ENCODE data around the gene TIMM44. TPM values are rescaled to one million over a fixed set of nuclear protein-coding genes. Genes with fewer than 3 reads are reported as not detected.

Gene TIMM44
- total and polyA plus RNA-seq, 2 of the 8 experiments (the other 6 are each of a cell fraction or from before 2014, with no cell fraction given): 131 to 150 TPM

DNA sequence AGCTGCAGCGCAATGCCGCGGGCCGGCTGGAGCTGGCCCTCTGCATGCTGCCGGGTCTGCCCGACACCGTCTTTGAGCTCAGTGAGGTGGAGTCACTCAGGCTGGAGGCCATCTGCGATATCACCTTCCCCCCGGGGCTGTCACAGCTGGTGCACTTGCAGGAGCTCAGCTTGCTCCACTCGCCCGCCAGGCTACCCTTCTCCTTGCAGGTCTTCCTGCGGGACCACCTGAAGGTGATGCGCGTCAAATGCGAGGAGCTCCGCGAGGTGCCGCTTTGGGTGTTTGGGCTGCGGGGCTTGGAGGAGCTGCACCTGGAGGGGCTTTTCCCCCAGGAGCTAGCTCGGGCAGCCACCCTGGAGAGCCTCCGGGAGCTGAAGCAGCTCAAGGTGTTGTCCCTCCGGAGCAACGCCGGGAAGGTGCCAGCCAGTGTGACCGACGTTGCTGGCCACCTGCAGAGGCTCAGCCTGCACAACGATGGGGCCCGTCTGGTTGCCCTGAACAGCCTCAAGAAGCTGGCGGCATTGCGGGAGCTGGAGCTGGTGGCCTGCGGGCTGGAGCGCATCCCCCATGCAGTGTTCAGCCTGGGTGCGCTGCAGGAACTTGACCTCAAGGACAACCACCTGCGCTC lies 43.6 kb downstream of the TIMM44 start:
- H3K4me3 ChIP-seq (ENCODE audit: extremely low read depth in 1 of 4, insufficient read depth in 2 of 4, low read depth in 3 of 4, low read length in 4 of 4): no peak overlapping the region
- H2BK12ac ChIP-seq (ENCODE audit: low read depth, low read length): no peak overlapping the region
- no peaks in the 10 kb centered on the region for H3K27me3 ChIP-seq (replicated peaks in 1 of 4; ENCODE audit: control insufficient read depth in 3 of 4, extremely low read depth in 1 of 4, insufficient read depth in 3 of 4, low read length in 3 of 4)
- no peak overlapping the region for H2AK5ac ChIP-seq (ENCODE audit: low read depth, low read length)
- H2BK20ac ChIP-seq (ENCODE audit: low read length): no peak overlapping the region
- FAIRE-seq (no peak), DNase-seq (ENCODE audit: low read depth in 1 of 2, low spot score in 2 of 2) (no peak)
- no peak overlapping the region for H4K91ac ChIP-seq (replicated peaks; ENCODE audit: insufficient read length, low read length)
- H2BK5ac ChIP-seq (ENCODE audit: low read depth, low read length): no peak overlapping the region
- ChIA-PET CTCF (ENCODE audit: partially characterized antibody) (interaction anchor here (0.6 to 4.9 kb wide), 18 partner anchors 9 to 60 kb away, joined by 3 to 21 read pairs (median 4); partner anchors contain the start of genes LRRC8E and TGFBR3L), POLR2A (ENCODE audit: partially characterized antibody) (interaction anchor here (0.6 to 5.0 kb wide), 11 partner anchors 10 to 327 kb away, joined by 3 to 22 read pairs (median 8); partner anchors contain the start of genes LRRC8E, SNAPC2, TGFBR3L and TIMM44)
- no peak overlapping the region for H3K23ac ChIP-seq (ENCODE audit: insufficient read length)
- no peak overlapping the region for H3K4me2 ChIP-seq (ENCODE audit: insufficient read depth in 1 of 2, low read depth in 2 of 2, low read length in 2 of 2)
- H2AFZ ChIP-seq (ENCODE audit: low read length): no peak overlapping the region
- H3K56ac ChIP-seq (replicated peaks; ENCODE audit: insufficient read length, low read depth, low read length): no peak overlapping the region
- 94% methylated on average over 30 of the region's 34 CpGs; no CpG with 5 or more reads in 1 of the 2 experiments for WGBS, 2 experiments (ENCODE audit: extremely low coverage in 1 of 2, insufficient coverage in 1 of 2, insufficient read length in 1 of 2, insufficient replicate concordance in 2 of 2, low coverage in 1 of 2, low lambda C conversion rate in 2 of 2, missing lambda C conversion rate in 1 of 2)
- no peaks in the 10 kb centered on the region for H3K9me3 ChIP-seq (ENCODE audit: insufficient read depth in 2 of 2, low read depth in 1 of 2, low read length in 1 of 2)
- H3K27ac ChIP-seq (ENCODE audit: low read depth, low read length): no peak overlapping the region
- no peak overlapping the region for H4K5ac ChIP-seq (ENCODE audit: insufficient read length, low read depth, low read length)
- no peak overlapping the region for H2BK120ac ChIP-seq (replicated peaks; ENCODE audit: low read depth, low read length)
- no peak overlapping the region for H3K9ac ChIP-seq (replicated peaks in 1 of 4; ENCODE audit: extremely low read depth in 1 of 4, low read depth in 3 of 4, low read length in 3 of 4)
- H3K23me2 ChIP-seq (ENCODE audit: low read depth, low read length): peaks cover 13% of the 10 kb centered on the region
- peaks cover 0 to 3% of the 10 kb centered on the region in 2 experiments for H4K20me1 ChIP-seq (replicated peaks in 1 of 2; ENCODE audit: control insufficient read depth in 1 of 2, insufficient read depth in 2 of 2, low read length in 2 of 2)
- peaks cover 7% of the 10 kb centered on the region for H3K79me1 ChIP-seq (ENCODE audit: low read depth, low read length)
- no peak overlapping the region for H4K8ac ChIP-seq (ENCODE audit: extremely low read depth, insufficient read depth, low read length)
- H3K14ac ChIP-seq (ENCODE audit: insufficient read length): no peak overlapping the region
- H3K18ac ChIP-seq (ENCODE audit: extremely low read depth, low read length): no peak overlapping the region
- H2BK15ac ChIP-seq (ENCODE audit: low read length): no peak overlapping the region
- H3K36me3 ChIP-seq (ENCODE audit: control insufficient read depth in 2 of 4, insufficient read depth in 4 of 4, low read length in 3 of 4): no peaks in the 10 kb centered on the region; a peak in 1 of 8 replicates
- H3K79me2 ChIP-seq (ENCODE audit: control insufficient read depth in 1 of 2, insufficient read depth in 2 of 2, low read length in 2 of 2): peaks cover 0 to 8% of the 10 kb centered on the region in 2 experiments; a peak in 2 of 4 replicates
- no peak overlapping the region for H3K4ac ChIP-seq (replicated peaks; ENCODE audit: insufficient read length, low read depth, low read length)
- peaks cover 0 to 17% (median 7%) of the 10 kb centered on the region in 4 experiments; a peak in 5 of 7 replicates for H3K4me1 ChIP-seq (replicated peaks in 1 of 4; ENCODE audit: control insufficient read depth in 3 of 4, insufficient read depth in 4 of 4, low read length in 3 of 4)
- TF ChIP-seq CHD2 (IDR thresholded peaks at IDR 0.05; ENCODE audit: low read length) (no peak), CREB1 (IDR thresholded peaks at IDR 0.05) (no peak), BACH1 (IDR thresholded peaks at IDR 0.05; ENCODE audit: low read length) (no peak), TBP (IDR thresholded peaks at IDR 0.05; ENCODE audit: low read depth, low read length) (no peak), HDAC2 (IDR thresholded peaks at IDR 0.05; ENCODE audit: borderline replicate concordance in 1 of 2, low read depth in 2 of 2, low read length in 2 of 2) (no peak), EGR1 (IDR thresholded peaks at IDR 0.05; ENCODE audit: borderline replicate concordance, low read depth, low read length) (no peak), BCL11A (IDR thresholded peaks at IDR 0.05; ENCODE audit: low read depth in 2 of 2, low read length in 2 of 2) (no peak), SIX5 (IDR thresholded peaks at IDR 0.05; ENCODE audit: low read depth, low read length) (no peak), NANOG (IDR thresholded peaks at IDR 0.05; ENCODE audit: insufficient read depth, low read depth, low read length, poor library complexity, severe bottlenecking) (no peak), KDM4A (IDR thresholded peaks at IDR 0.05; ENCODE audit: low read depth, low read length, severe bottlenecking) (no peak), RXRA (IDR thresholded peaks at IDR 0.05; ENCODE audit: insufficient read depth, low read depth, low read length) (no peak), NRF1 (IDR thresholded peaks at IDR 0.05; ENCODE audit: low read depth, low read length) (no peak), BRCA1 (IDR thresholded peaks at IDR 0.05; ENCODE audit: low read depth, low read length) (no peak), KDM1A (IDR thresholded peaks at IDR 0.05; ENCODE audit: borderline replicate concordance, low read length) (no peak)
